ENCODE measurements around the gene PTHLH.

- TF ChIP-seq CTCF (optimal IDR thresholded peaks at IDR 0.05 in 1 of 3, IDR thresholded peaks at IDR 0.05 in 1 of 3, conservative IDR thresholded peaks at IDR 0.05 in 1 of 3; ENCODE audit: extremely low read depth in 1 of 3, insufficient read depth in 2 of 3, low read length in 3 of 3), result no peak
- TF ChIP-seq EZH2 (IDR thresholded peaks at IDR 0.05; ENCODE audit: low read length), result no peak
These were observed 9.9 kb upstream of the PTHLH start for GRCh38 chr12:27982385-27982784.
